HCT116 (cell line): Measurements from ENCODE around the gene CORO2B. TPM values are rescaled to one million over a fixed set of nuclear protein-coding genes. Genes with fewer than 3 reads are reported as not detected.

Source experiments
- ATAC-seq: fragments of 200-7000 bp; cut with Tn5 transposase; 2 replicates; pipeline ENCODE4 v1.9.1; 2020; ENCODE audit warnings: mild to moderate bottlenecking, moderate library complexity
- BruUV-seq: library from RNA; stranded (reverse); fragments of 400-500 nt; replicated peaks from 2 replicates; lab custom pipeline; 2021; lab: Mats Ljungman, UMichigan
- CTCF ChIA-PET: fragments of 300-600 bp; sonication (Branson Sonifier 250); formaldehyde crosslinking; loops from one replicate; lab custom pipeline; 2021; ENCODE audit warnings: antibody characterized with exemption; lab: Charles Lee
- POLR2A ChIA-PET: fragments of 300-600, 350-600 bp; sonication (Branson Sonifier 250); formaldehyde crosslinking; loops from one replicate; lab custom pipeline; 2021; ENCODE audit warnings: antibody characterized with exemption; lab: Charles Lee
- RAD21 ChIA-PET, 2 experiments: fragments of 300-600 bp; sonication (Branson Sonifier 250); formaldehyde crosslinking; loops; one replicate each; lab custom pipeline; 2023; ENCODE audit warnings: low total read pairs in 2 of 2; ENCODE audit not compliant: uncharacterized antibody in 2 of 2, unreplicated experiment in 2 of 2, low non-redundant PET in 1 of 2; lab: Charles Lee
- DNase-seq: peaks from one replicate; pipeline ENCODE4 v3.0.0-alpha.2; 2010; ENCODE audit warnings: low read depth, low spot score
- H2AFZ ChIP-seq: fragments of 200-600 bp; shearing (Covaris generic), sonication (generic); 2 replicates; pipeline ENCODE4 v1.6.1; 2017; ENCODE audit warnings: low read depth, mixed run types, mixed read lengths, antibody characterized with exemption, low read length; ENCODE audit not compliant: poor library complexity, severe bottlenecking
- H3K27ac ChIP-seq: 2 replicates; pipeline ENCODE4 v1.5.1; 2012; ENCODE audit warnings: low read depth, low read length
- H3K27me3 ChIP-seq: fragments of 200-600 bp; sonication (generic); 2 replicates; pipeline ENCODE4 v1.6.1; 2016; ENCODE audit warnings: mixed run types, low read length, mixed read lengths; ENCODE audit not compliant: insufficient read depth
- H3K36me3 ChIP-seq, 2 experiments: fragments of 200-500 bp in 1 of 2; fragments of 200-600 bp in 1 of 2; sonication (Bioruptor generic) in 1 of 2; sonication (generic) in 1 of 2; 2 replicates each; pipeline versions ENCODE4 v1.5.1 to v1.6.1; 2014 to 2016; ENCODE audit warnings: low read length in 2 of 2, inconsistent platforms in 1 of 2, mixed read lengths in 1 of 2, mixed run types in 1 of 2; ENCODE audit not compliant: insufficient read depth in 2 of 2, control insufficient read depth in 1 of 2
- H3K4me1 ChIP-seq, 2 experiments: fragments of 200-600 bp in 1 of 2; sonication (generic) in 1 of 2; 2 replicates each; pipeline versions ENCODE4 v1.5.1 to v1.6.1; 2012 to 2017; ENCODE audit warnings: low read length in 2 of 2, inconsistent platforms in 1 of 2, mild to moderate bottlenecking in 1 of 2, mixed read lengths in 1 of 2, mixed run types in 1 of 2, moderate library complexity in 1 of 2; ENCODE audit not compliant: insufficient read depth in 2 of 2, control insufficient read depth in 1 of 2
- H3K4me2 ChIP-seq: fragments of 200-600 bp; sonication (generic); 2 replicates; pipeline ENCODE4 v1.6.1; 2017; ENCODE audit warnings: mixed run types, low read length, mixed read lengths
- H3K4me3 ChIP-seq, 2 experiments: fragments of 200-600 bp in 1 of 2; sonication (generic) in 1 of 2; replicated peaks in 1 of 2; 2 replicates each; pipeline ENCODE4 v1.5.1; 2011 to 2016; ENCODE audit warnings: low read length in 2 of 2, control low read depth in 1 of 2, low read depth in 1 of 2, mild to moderate bottlenecking in 1 of 2, mixed read lengths in 1 of 2, mixed run types in 1 of 2
- H3K79me2 ChIP-seq: fragments of 200-600 bp; sonication (generic); 2 replicates; pipeline ENCODE4 v1.6.1; 2017; ENCODE audit warnings: mild to moderate bottlenecking, mixed run types, low read length, moderate library complexity, mixed read lengths; ENCODE audit not compliant: insufficient read depth
- H3K9ac ChIP-seq: fragments of 200-600 bp; sonication (generic); 2 replicates; pipeline ENCODE4 v1.6.1; 2016; ENCODE audit warnings: low read length, mixed read lengths
- H3K9me2 ChIP-seq: fragments of 200-600 bp; sonication (generic), shearing (Covaris generic); 2 replicates; pipeline ENCODE4 v1.6.1; 2017; ENCODE audit warnings: mixed run types, mild to moderate bottlenecking, moderate library complexity; ENCODE audit not compliant: insufficient read depth
- H3K9me3 ChIP-seq, 2 experiments: fragments of 200-500 bp in 1 of 2; fragments of 200-600 bp in 1 of 2; sonication (Bioruptor generic) in 1 of 2; sonication (generic) in 1 of 2; 2 replicates each; pipeline ENCODE4 v1.6.1; 2014 to 2017; ENCODE audit warnings: low read length in 2 of 2, mixed read lengths in 2 of 2, inconsistent platforms in 1 of 2, low read depth in 1 of 2, mild to moderate bottlenecking in 1 of 2, mixed run types in 1 of 2, moderate library complexity in 1 of 2; ENCODE audit not compliant: control insufficient read depth in 1 of 2, insufficient read depth in 1 of 2
- H4K20me1 ChIP-seq: fragments of 200-600 bp; sonication (generic), shearing (Covaris generic); 2 replicates; pipeline ENCODE4 v1.6.1; 2017; ENCODE audit warnings: mixed run types, mild to moderate bottlenecking, moderate library complexity; ENCODE audit not compliant: insufficient read depth
- CEBPB ChIP-seq: IDR thresholded peaks from 2 replicates; pipeline ENCODE4 v1.6.1; 2012; ENCODE audit warnings: low read depth
- EGR1 ChIP-seq: IDR thresholded peaks from 2 replicates; pipeline ENCODE4 v1.6.1; 2012; ENCODE audit warnings: low read depth
- EZH2 ChIP-seq: fragments of 200-600 bp; sonication (generic); IDR thresholded peaks from 2 replicates; pipeline ENCODE4 v1.6.1; 2017; ENCODE audit warnings: antibody characterized with exemption, mixed run types
- POLR2AphosphoS5 ChIP-seq: IDR thresholded peaks from 2 replicates; pipeline ENCODE4 v1.6.1; 2011; ENCODE audit warnings: mild to moderate bottlenecking, low read depth, low read length, moderate library complexity
- SIN3A ChIP-seq: IDR thresholded peaks from 2 replicates; pipeline ENCODE4 v1.6.1; 2012; ENCODE audit warnings: low read depth
- SP1 ChIP-seq: IDR thresholded peaks from 2 replicates; pipeline ENCODE4 v1.6.1; 2012; ENCODE audit warnings: low read depth
- SRF ChIP-seq: IDR thresholded peaks from 2 replicates; pipeline ENCODE4 v1.6.1; 2012; ENCODE audit warnings: low read depth
- TCF7L2 ChIP-seq: IDR thresholded peaks from 2 replicates; pipeline ENCODE4 v1.7.0; 2011; ENCODE audit warnings: borderline replicate concordance, inconsistent platforms; ENCODE audit not compliant: insufficient read depth, insufficient read length; ENCODE audit errors: extremely low read depth
- YY1 ChIP-seq: IDR thresholded peaks from 2 replicates; pipeline ENCODE4 v1.6.1; 2011; ENCODE audit warnings: low read length, low read depth, moderate library complexity, mild to moderate bottlenecking; ENCODE audit not compliant: insufficient replicate concordance; ENCODE audit errors: extremely low read depth
- ZFX ChIP-seq: fragments of 450-650 bp; IDR thresholded peaks from 2 replicates; pipeline ENCODE4 v1.6.1; 2017
- ZNF274 ChIP-seq: fragments of 200-500 bp; sonication (Bioruptor generic); IDR thresholded peaks from 2 replicates; pipeline ENCODE4 v1.6.1; 2014; ENCODE audit warnings: mild to moderate bottlenecking, low read depth, low read length, inconsistent platforms
- intact Hi-C: fragments of 100-400 bp; cut with micrococcal nuclease; formaldehyde crosslinking; loops from 2 replicates; pipeline ENCODE4 v1.10.0; 2022
- total RNA-seq: library from RNA; stranded (reverse); gene quantifications from one replicate; pipeline ENCODE4 v1.2.1, GENCODE V29; 2021; ENCODE audit not compliant: unreplicated experiment
- TF ChIP-seq, protein P1 (sequence below): IDR thresholded peaks from 2 replicates; pipeline ENCODE4 v1.6.1; 2011; ENCODE audit warnings: mild to moderate bottlenecking, low read length, moderate library complexity; ENCODE audit not compliant: insufficient replicate concordance; ENCODE audit errors: extremely low read depth
- TF ChIP-seq, protein P2 (sequence below), 3 experiments: fragments of 200-600 bp in 1 of 3; sonication (generic) in 1 of 3; IDR thresholded peaks in 2 of 3; conservative IDR thresholded peaks in 1 of 3; 2 replicates each; pipeline ENCODE4 v1.5.1; 2012 to 2017; ENCODE audit warnings: low read depth in 2 of 3, low read length in 2 of 3, antibody characterized with exemption in 1 of 3, borderline replicate concordance in 1 of 3, control low read depth in 1 of 3, mild to moderate bottlenecking in 1 of 3, mixed read lengths in 1 of 3, mixed run types in 1 of 3, moderate library complexity in 1 of 3; ENCODE audit not compliant: insufficient read depth in 1 of 3
- TF ChIP-seq, protein P3 (sequence below): IDR thresholded peaks from 2 replicates; pipeline ENCODE4 v1.6.1; 2012

CORO2B gene
- total RNA-seq, 1 experiment from 2014 or later, result 2.8 TPM

DNA sequence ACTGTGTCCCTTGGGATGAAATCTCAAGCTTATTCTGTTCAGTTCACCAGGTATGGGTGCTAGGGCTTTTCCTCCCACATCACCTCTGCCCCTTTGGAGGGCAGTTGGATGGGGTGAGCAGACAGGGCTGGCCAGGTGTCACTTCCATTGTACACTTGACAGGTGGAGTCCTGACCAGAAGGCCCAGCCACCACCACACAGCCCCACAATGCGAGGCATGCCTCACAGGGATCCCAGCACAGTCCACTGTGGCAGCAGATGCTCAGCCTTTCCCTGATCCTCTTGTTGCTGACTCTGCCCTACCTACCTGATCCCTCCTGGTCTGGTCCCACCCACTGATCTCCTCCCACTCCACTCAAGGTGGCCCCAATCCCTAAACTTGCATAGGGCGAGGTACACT, 153.7 kb downstream of the CORO2B start (continued):
- TF ChIP-seq, protein P1, sequence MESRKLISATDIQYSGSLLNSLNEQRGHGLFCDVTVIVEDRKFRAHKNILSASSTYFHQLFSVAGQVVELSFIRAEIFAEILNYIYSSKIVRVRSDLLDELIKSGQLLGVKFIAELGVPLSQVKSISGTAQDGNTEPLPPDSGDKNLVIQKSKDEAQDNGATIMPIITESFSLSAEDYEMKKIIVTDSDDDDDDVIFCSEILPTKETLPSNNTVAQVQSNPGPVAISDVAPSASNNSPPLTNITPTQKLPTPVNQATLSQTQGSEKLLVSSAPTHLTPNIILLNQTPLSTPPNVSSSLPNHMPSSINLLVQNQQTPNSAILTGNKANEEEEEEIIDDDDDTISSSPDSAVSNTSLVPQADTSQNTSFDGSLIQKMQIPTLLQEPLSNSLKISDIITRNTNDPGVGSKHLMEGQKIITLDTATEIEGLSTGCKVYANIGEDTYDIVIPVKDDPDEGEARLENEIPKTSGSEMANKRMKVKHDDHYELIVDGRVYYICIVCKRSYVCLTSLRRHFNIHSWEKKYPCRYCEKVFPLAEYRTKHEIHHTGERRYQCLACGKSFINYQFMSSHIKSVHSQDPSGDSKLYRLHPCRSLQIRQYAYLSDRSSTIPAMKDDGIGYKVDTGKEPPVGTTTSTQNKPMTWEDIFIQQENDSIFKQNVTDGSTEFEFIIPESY, result no peak
- TF ChIP-seq SIN3A (no peak), SP1 (no peak), CEBPB (no peak), SRF (no peak)
- TF ChIP-seq, all 23 proteins: peak for 0

DNA sequence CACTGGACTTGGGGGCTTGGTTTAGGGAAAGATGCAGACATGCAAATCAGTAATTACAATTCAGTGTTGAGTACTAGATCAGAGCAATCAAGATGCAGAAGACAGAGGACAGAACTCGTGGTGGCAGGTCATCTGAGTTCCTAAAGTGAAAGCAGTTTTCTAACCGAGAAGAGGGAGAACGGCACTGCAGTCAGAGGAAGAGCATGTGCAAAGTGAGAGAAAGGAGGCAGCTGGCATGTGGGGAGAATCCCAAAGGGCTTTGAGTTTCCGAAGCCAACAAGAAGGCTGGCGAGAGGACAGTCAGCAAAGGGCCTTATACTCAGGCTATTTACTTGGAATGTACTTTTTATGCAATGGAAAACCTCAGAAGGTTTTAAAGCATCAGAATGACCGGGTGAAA, 154.9 kb downstream of the CORO2B start:
- intact Hi-C loops, result loop anchor here (5.0 kb wide), 1 partner anchor 181 kb away; no protein-coding TSS in a partner anchor
- TF ChIP-seq, protein P2, sequence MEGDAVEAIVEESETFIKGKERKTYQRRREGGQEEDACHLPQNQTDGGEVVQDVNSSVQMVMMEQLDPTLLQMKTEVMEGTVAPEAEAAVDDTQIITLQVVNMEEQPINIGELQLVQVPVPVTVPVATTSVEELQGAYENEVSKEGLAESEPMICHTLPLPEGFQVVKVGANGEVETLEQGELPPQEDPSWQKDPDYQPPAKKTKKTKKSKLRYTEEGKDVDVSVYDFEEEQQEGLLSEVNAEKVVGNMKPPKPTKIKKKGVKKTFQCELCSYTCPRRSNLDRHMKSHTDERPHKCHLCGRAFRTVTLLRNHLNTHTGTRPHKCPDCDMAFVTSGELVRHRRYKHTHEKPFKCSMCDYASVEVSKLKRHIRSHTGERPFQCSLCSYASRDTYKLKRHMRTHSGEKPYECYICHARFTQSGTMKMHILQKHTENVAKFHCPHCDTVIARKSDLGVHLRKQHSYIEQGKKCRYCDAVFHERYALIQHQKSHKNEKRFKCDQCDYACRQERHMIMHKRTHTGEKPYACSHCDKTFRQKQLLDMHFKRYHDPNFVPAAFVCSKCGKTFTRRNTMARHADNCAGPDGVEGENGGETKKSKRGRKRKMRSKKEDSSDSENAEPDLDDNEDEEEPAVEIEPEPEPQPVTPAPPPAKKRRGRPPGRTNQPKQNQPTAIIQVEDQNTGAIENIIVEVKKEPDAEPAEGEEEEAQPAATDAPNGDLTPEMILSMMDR (IDR thresholded peaks at IDR 0.05 in 2 of 3, conservative IDR thresholded peaks at IDR 0.05 in 1 of 3; ENCODE audit: borderline replicate concordance in 1 of 3, insufficient read depth in 1 of 3, low read depth in 2 of 3, low read length in 2 of 3), result no peak
- TF ChIP-seq EGR1 (no peak), ZFX (no peak), POLR2AphosphoS5 (no peak), TCF7L2 (no peak), EZH2 (no peak), ZNF274 (no peak), YY1 (no peak)
- TF ChIP-seq, protein P3, sequence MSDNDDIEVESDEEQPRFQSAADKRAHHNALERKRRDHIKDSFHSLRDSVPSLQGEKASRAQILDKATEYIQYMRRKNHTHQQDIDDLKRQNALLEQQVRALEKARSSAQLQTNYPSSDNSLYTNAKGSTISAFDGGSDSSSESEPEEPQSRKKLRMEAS, result no peak
- TF ChIP-seq, all 23 proteins: peak for 0
- Histone ChIP-seq H3K27me3 (no peaks in the 10 kb centered on the region), H2AFZ (no peak overlapping the region), H3K4me1 (no peaks in the 10 kb centered on the region; a peak in 1 of 4 replicates), H3K27ac (no peak overlapping the region), H4K20me1 (no peaks in the 10 kb centered on the region), H3K9me3 (no peaks in the 10 kb centered on the region), H3K79me2 (no peaks in the 10 kb centered on the region), H3K36me3 (no peaks in the 10 kb centered on the region), H3K4me2 (no peak overlapping the region), H3K9ac (no peak overlapping the region), H3K9me2 (no peaks in the 10 kb centered on the region), H3K4me3 (no peak overlapping the region)
- POLR2A ChIA-PET, result no interaction called here
- CTCF ChIA-PET, result interaction anchor here (2.7 kb wide), 1 partner anchor 142 kb away, joined by 18 read pairs; no protein-coding TSS in a partner anchor
- no TSS peak for BruUV-seq
- ATAC-seq (no peak), DNase-seq (no peak)
- RAD21 ChIA-PET, result no interaction called here
